HepG2 (cell line): Measurements from ENCODE around the gene IFIT1B. TPM values are rescaled to one million over a fixed set of nuclear protein-coding genes. Genes with fewer than 3 reads are reported as not detected.

ENCODE experiments used
- ATAC-seq: fragments of 200-7000 bp; cut with Tn5 transposase; 3 replicates; pipeline ENCODE4 v1.9.1; 2020; ENCODE audit warnings: mild to moderate bottlenecking, moderate library complexity
- BruUV-seq: library from RNA; stranded (reverse); fragments of 400-500 nt; replicated peaks from 2 replicates; lab custom pipeline; 2021; lab: Mats Ljungman, UMichigan
- CTCF ChIA-PET: fragments of 300-600 bp; formaldehyde crosslinking; extraction: SDS; loops from one replicate; lab custom pipeline; 2021; ENCODE audit warnings: low total read pairs, inconsistent platforms, low intra/inter-chr PET ratio; lab: Yijun Ruan, JAX
- POLR2A ChIA-PET: fragments of 350-600 bp; sonication (Branson Sonifier 250); formaldehyde crosslinking; loops from one replicate; lab custom pipeline; 2020; ENCODE audit warnings: antibody characterized with exemption, inconsistent platforms; lab: Yijun Ruan, JAX
- DNase-seq: peaks from one replicate; pipeline ENCODE4 v3.0.0-alpha.2; 2015; ENCODE audit warnings: low spot score
- FAIRE-seq: peaks from 3 replicates; lab custom pipeline; 2011; peaks lifted over from hg19 to GRCh38; lab: Jason Lieb, UNC
- H2AFZ ChIP-seq: one replicate; pipeline ENCODE4 v1.6.1; 2011; ENCODE audit warnings: low read length, inconsistent platforms
- H3K27ac ChIP-seq: fragments of 300-600 bp; 3 replicates; pipeline ENCODE4 v1.8.0; 2011; ENCODE audit warnings: mixed run types, mild to moderate bottlenecking, mixed read lengths, low read length, inconsistent platforms; ENCODE audit not compliant: insufficient read depth; ENCODE audit errors: extremely low read length
- H3K27me3 ChIP-seq, 2 experiments: fragments of 200-600 bp in 1 of 2; 2 replicates in 1 of 2; 3 replicates in 1 of 2; pipeline versions ENCODE4 v1.6.0 to v1.8.0; 2011; ENCODE audit warnings: low read length in 2 of 2, mild to moderate bottlenecking in 2 of 2, moderate library complexity in 2 of 2, inconsistent platforms in 1 of 2; ENCODE audit not compliant: insufficient read depth in 2 of 2, control insufficient read depth in 1 of 2
- H3K36me3 ChIP-seq, 2 experiments: fragments of 200-600 bp in 1 of 2; replicated peaks in 1 of 2; 2 replicates in 1 of 2; 3 replicates in 1 of 2; pipeline versions ENCODE4 v1.5.1 to v1.8.0; 2011; ENCODE audit warnings: low read length in 2 of 2, inconsistent platforms in 1 of 2; ENCODE audit not compliant: insufficient read depth in 2 of 2, control insufficient read depth in 1 of 2
- H3K4me1 ChIP-seq: 2 replicates; pipeline ENCODE4 v1.5.1; 2012; ENCODE audit warnings: low read length, inconsistent platforms; ENCODE audit not compliant: insufficient read depth
- H3K4me2 ChIP-seq: 2 replicates; pipeline ENCODE4 v1.6.0; 2011; ENCODE audit warnings: low read depth, low read length, inconsistent platforms
- H3K4me3 ChIP-seq, 3 experiments: fragments of 200-600 bp in 1 of 3; sonication (generic), shearing (Covaris generic) in 1 of 3; replicated peaks in 1 of 3; 2 replicates each; pipeline ENCODE4 v1.5.1; 2011 to 2016; ENCODE audit warnings: low read length in 3 of 3, inconsistent platforms in 2 of 3, low read depth in 2 of 3, mild to moderate bottlenecking in 2 of 3, control low read depth in 1 of 3, mixed read lengths in 1 of 3; ENCODE audit not compliant: insufficient read depth in 1 of 3
- H3K79me2 ChIP-seq: one replicate; pipeline ENCODE4 v1.6.1; 2011; ENCODE audit warnings: low read length, inconsistent platforms; ENCODE audit not compliant: insufficient read depth
- H3K9ac ChIP-seq: 2 replicates; pipeline ENCODE4 v1.6.0; 2011; ENCODE audit warnings: mild to moderate bottlenecking, low read depth, low read length, inconsistent platforms; ENCODE audit not compliant: insufficient read depth
- H3K9me3 ChIP-seq: 2 replicates; pipeline ENCODE4 v1.5.1; 2012; ENCODE audit warnings: mild to moderate bottlenecking, low read length
- H4K20me1 ChIP-seq: 2 replicates; pipeline ENCODE4 v1.6.0; 2011; ENCODE audit warnings: inconsistent platforms, mild to moderate bottlenecking, low read length, moderate library complexity; ENCODE audit not compliant: insufficient read depth
- BRCA1 ChIP-seq: sonication (generic); formaldehyde crosslinking; IDR thresholded peaks from 2 replicates; pipeline ENCODE4 v1.4.0; 2020; ENCODE audit warnings: missing genetic modification reagents
- MAFF ChIP-seq: IDR thresholded peaks from 2 replicates; pipeline ENCODE4 v1.6.1; 2011; ENCODE audit warnings: low read depth, low read length, improper control_type of control experiment
- MAFK ChIP-seq, 2 experiments: IDR thresholded peaks in 1 of 2; conservative IDR thresholded peaks in 1 of 2; 2 replicates each; pipeline ENCODE4 v1.6.1; 2011; ENCODE audit warnings: improper control_type of control experiment in 2 of 2, low read length in 2 of 2
- PTBP1 ChIP-seq: fragments of 200-400 bp; formaldehyde crosslinking; IDR thresholded peaks from 2 replicates; pipeline ENCODE4 v1.6.1; 2018; ENCODE audit warnings: low read length, low read depth; ENCODE audit not compliant: poor library complexity, severe bottlenecking
- ZNF136 ChIP-seq: sonication (generic); formaldehyde crosslinking; IDR thresholded peaks from 2 replicates; pipeline ENCODE4 v1.8.1; 2022; ENCODE audit warnings: low read depth, mild to moderate bottlenecking, moderate library complexity, missing genetic modification reagents
- ZNF713 ChIP-seq: sonication (generic); formaldehyde crosslinking; IDR thresholded peaks from 2 replicates; pipeline ENCODE4 v1.4.0; 2020; ENCODE audit warnings: mild to moderate bottlenecking, missing genetic modification reagents
- WGBS: methylation state at CpG from one replicate; pipeline ENCODE4 v1.1.6; 2017; ENCODE audit warnings: low lambda C conversion rate; 5-methylcytosine and 5-hydroxymethylcytosine counted together
- in situ Hi-C: cut with HindIII; loops from 2 replicates; pipeline ENCODE4 v1.10.0; 2017; ENCODE audit warnings: low pct_unique_long_range_greater_than_20kb; ENCODE audit not compliant: extremely low pct_ligation_motif_present
- intact Hi-C: fragments of 100-400 bp; cut with micrococcal nuclease; formaldehyde crosslinking; loops from one replicate; pipeline ENCODE4 v1.10.0; 2022; ENCODE audit not compliant: unreplicated experiment
- polyA plus RNA-seq, 8 experiments: library from polyadenylated mRNA; depleted of rRNA in 3 of 8; stranded (reverse) in 7 of 8; unstranded in 1 of 8; fragments of >200 nt; fragmentation: Illumina TruSeq in 4 of 8; extraction: Trizol in 4 of 8; gene quantifications; 2 replicates each; pipeline versions ENCODE4 v1.2.1 to v1.2.3, GENCODE V29; 2011 to 2016; ENCODE audit warnings: low read depth in 4 of 8, missing spikeins in 1 of 8, mixed read lengths in 1 of 8; ENCODE audit not compliant: insufficient read depth in 1 of 8
- total RNA-seq, 5 experiments: library from RNA; depleted of rRNA; stranded (reverse); fragments of >200 nt; fragmentation: Illumina TruSeq; extraction: Trizol; gene quantifications; 2 replicates each; pipeline ENCODE4 v1.2.3, GENCODE V29; 2016; ENCODE audit warnings: low read depth in 1 of 5
- TF ChIP-seq, protein P1 (sequence below): sonication (generic); formaldehyde crosslinking; IDR thresholded peaks from 2 replicates; pipeline ENCODE4 v1.8.0; 2022; ENCODE audit warnings: mild to moderate bottlenecking, missing genetic modification reagents
- TF ChIP-seq, protein P2 (sequence below), 2 experiments: IDR thresholded peaks; 2 replicates each; pipeline ENCODE4 v1.6.1; 2011 to 2012; ENCODE audit warnings: low read length in 2 of 2, borderline replicate concordance in 1 of 2, low read depth in 1 of 2, mild to moderate bottlenecking in 1 of 2, moderate library complexity in 1 of 2
- TF ChIP-seq, protein P3 (sequence below): sonication (generic); formaldehyde crosslinking; IDR thresholded peaks from 2 replicates; pipeline ENCODE4 v1.8.1; 2023; ENCODE audit warnings: mild to moderate bottlenecking, inconsistent platforms, moderate library complexity, missing genetic modification reagents, borderline replicate concordance

The IFIT1B gene
- total and polyA plus RNA-seq, 2 of the 13 experiments (the other 11 are each of a cell fraction or from before 2014, with no cell fraction given) = not detected

DNA sequence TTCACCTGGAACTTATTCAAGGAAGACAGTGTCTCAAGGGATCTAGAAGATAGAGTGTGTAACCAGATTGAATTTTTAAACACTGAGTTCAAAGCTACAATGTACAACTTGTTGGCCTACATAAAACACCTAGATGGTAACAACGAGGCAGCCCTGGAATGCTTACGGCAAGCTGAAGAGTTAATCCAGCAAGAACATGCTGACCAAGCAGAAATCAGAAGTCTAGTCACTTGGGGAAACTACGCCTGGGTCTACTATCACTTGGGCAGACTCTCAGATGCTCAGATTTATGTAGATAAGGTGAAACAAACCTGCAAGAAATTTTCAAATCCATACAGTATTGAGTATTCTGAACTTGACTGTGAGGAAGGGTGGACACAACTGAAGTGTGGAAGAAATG is 39.1 kb upstream of the IFIT1B start:
- BruUV-seq = no TSS peak
- WGBS = 93% methylated on average over 3 of the region's 3 CpGs
- no peak overlapping the region for H2AFZ ChIP-seq
- H3K79me2 ChIP-seq = no peaks in the 10 kb centered on the region
- no peak for DNase-seq
- H3K36me3 ChIP-seq = 0 out of 5 replicates have a peak, but pooled peaks cover 0 to 3% of the 10 kb centered on the region in 2 experiments
- no peaks in the 10 kb centered on the region for H3K27me3 ChIP-seq
- H4K20me1 ChIP-seq = no peaks in the 10 kb centered on the region
- no peak overlapping the region for H3K9ac ChIP-seq
- no peak overlapping the region for H3K4me3 ChIP-seq
- no peak for FAIRE-seq
- H3K4me2 ChIP-seq = no peak overlapping the region
- H3K27ac ChIP-seq = no peak overlapping the region
- intact Hi-C loops (no loop called here), in situ Hi-C loops (no loop called here)
- H3K4me1 ChIP-seq = peaks cover 5% of the 10 kb centered on the region
- CTCF ChIA-PET = no interaction called here
- ATAC-seq = no peak
- POLR2A ChIA-PET = no interaction called here
- no peaks in the 10 kb centered on the region for H3K9me3 ChIP-seq
- TF ChIP-seq MAFF = peak; percentile 88
- TF ChIP-seq, protein P1, sequence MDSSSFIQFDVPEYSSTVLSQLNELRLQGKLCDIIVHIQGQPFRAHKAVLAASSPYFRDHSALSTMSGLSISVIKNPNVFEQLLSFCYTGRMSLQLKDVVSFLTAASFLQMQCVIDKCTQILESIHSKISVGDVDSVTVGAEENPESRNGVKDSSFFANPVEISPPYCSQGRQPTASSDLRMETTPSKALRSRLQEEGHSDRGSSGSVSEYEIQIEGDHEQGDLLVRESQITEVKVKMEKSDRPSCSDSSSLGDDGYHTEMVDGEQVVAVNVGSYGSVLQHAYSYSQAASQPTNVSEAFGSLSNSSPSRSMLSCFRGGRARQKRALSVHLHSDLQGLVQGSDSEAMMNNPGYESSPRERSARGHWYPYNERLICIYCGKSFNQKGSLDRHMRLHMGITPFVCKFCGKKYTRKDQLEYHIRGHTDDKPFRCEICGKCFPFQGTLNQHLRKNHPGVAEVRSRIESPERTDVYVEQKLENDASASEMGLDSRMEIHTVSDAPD = no peak
- peak; percentile 91 to 94 for TF ChIP-seq MAFK (conservative IDR thresholded peaks at IDR 0.05 in 1 of 2, IDR thresholded peaks at IDR 0.05 in 1 of 2; ENCODE audit: low read length in 2 of 2)

DNA sequence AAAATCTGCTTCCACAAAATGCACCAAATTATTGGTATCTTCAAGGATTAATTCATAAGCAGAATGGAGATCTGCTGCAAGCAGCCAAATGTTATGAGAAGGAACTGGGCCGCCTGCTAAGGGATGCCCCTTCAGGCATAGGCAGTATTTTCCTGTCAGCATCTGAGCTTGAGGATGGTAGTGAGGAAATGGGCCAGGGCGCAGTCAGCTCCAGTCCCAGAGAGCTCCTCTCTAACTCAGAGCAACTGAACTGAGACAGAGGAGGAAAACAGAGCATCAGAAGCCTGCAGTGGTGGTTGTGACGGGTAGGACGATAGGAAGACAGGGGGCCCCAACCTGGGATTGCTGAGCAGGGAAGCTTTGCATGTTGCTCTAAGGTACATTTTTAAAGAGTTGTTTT is 38.0 kb upstream of the IFIT1B start:
- DNase-seq (no peak), FAIRE-seq (no peak), ATAC-seq (no peak)
- Histone ChIP-seq H3K9me3 (no peaks in the 10 kb centered on the region), H3K27ac (no peak overlapping the region), H3K4me2 (no peak overlapping the region), H3K36me3 (0 out of 5 replicates have a peak, but pooled peaks cover 0 to 3% of the 10 kb centered on the region in 2 experiments), H3K4me1 (no peaks in the 10 kb centered on the region), H3K9ac (no peak overlapping the region), H4K20me1 (no peaks in the 10 kb centered on the region), H3K79me2 (no peaks in the 10 kb centered on the region), H2AFZ (no peak overlapping the region), H3K4me3 (no peak overlapping the region), H3K27me3 (no peaks in the 10 kb centered on the region)
- ChIA-PET POLR2A (no interaction called here), CTCF (no interaction called here)
- WGBS = 98% methylated on average over 4 of the region's 4 CpGs
- no TSS peak for BruUV-seq
- TF ChIP-seq ZNF713 (CRISPR knock-in tag) (no peak), PTBP1 (no peak), BRCA1 (CRISPR knock-in tag) (no peak), ZNF136 (CRISPR knock-in tag) (no peak)
- TF ChIP-seq, protein P2, sequence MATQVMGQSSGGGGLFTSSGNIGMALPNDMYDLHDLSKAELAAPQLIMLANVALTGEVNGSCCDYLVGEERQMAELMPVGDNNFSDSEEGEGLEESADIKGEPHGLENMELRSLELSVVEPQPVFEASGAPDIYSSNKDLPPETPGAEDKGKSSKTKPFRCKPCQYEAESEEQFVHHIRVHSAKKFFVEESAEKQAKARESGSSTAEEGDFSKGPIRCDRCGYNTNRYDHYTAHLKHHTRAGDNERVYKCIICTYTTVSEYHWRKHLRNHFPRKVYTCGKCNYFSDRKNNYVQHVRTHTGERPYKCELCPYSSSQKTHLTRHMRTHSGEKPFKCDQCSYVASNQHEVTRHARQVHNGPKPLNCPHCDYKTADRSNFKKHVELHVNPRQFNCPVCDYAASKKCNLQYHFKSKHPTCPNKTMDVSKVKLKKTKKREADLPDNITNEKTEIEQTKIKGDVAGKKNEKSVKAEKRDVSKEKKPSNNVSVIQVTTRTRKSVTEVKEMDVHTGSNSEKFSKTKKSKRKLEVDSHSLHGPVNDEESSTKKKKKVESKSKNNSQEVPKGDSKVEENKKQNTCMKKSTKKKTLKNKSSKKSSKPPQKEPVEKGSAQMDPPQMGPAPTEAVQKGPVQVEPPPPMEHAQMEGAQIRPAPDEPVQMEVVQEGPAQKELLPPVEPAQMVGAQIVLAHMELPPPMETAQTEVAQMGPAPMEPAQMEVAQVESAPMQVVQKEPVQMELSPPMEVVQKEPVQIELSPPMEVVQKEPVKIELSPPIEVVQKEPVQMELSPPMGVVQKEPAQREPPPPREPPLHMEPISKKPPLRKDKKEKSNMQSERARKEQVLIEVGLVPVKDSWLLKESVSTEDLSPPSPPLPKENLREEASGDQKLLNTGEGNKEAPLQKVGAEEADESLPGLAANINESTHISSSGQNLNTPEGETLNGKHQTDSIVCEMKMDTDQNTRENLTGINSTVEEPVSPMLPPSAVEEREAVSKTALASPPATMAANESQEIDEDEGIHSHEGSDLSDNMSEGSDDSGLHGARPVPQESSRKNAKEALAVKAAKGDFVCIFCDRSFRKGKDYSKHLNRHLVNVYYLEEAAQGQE (IDR thresholded peaks at IDR 0.05; ENCODE audit: borderline replicate concordance in 1 of 2, low read depth in 1 of 2, low read length in 2 of 2) = no peak
- TF ChIP-seq, protein P3, sequence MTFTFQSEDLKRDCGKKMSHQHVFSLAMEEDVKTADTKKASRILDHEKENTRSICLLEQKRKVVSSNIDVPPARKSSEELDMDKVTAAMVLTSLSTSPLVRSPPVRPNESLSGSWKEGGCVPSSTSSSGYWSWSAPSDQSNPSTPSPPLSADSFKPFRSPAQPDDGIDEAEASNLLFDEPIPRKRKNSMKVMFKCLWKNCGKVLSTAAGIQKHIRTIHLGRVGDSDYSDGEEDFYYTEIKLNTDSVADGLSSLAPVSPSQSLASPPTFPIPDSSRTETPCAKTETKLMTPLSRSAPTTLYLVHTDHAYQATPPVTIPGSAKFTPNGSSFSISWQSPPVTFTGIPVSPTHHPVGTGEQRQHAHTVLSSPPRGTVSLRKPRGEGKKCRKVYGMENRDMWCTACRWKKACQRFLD (CRISPR knock-in tag) = no peak
- in situ Hi-C loops = no loop called here
- intact Hi-C loops = no loop called here
